ENCODE results near the gene PPP1R15B.

The PPP1R15B gene

GRCh38 chr1:204370176-204370575 is 41.4 kb downstream of the PPP1R15B start:
- in situ Hi-C loops (cut with MboI; ENCODE audit: low sequenced_read_pairs), result loop anchor here (10.0 to 25.0 kb wide), 2 partner anchors 205 to 1333 kb away; partner anchors contain the start of genes PPFIA4 and REN

- in situ Hi-C loops (cut with MboI; ENCODE audit: low sequenced_read_pairs), result loop anchor here (25.0 kb wide), 1 partner anchor 1332 kb away; the partner anchor contains the start of gene PPFIA4
Observed at GRCh38 chr1:204368996-204369726, 42.5 kb downstream of the PPP1R15B start.

- in situ Hi-C loops (cut with MboI; ENCODE audit: low sequenced_read_pairs), result loop anchor here (25.0 kb wide), 1 partner anchor 1331 kb away; the partner anchor contains the start of gene PPFIA4
Observed at GRCh38 chr1:204367956-204368355, 43.7 kb downstream of the PPP1R15B start.

- in situ Hi-C loops (cut with MboI; ENCODE audit: low sequenced_read_pairs), result loop anchor here (25.0 kb wide), 1 partner anchor 1330 kb away; the partner anchor contains the start of gene PPFIA4
Observed at GRCh38 chr1:204367193-204367858, 44.3 kb downstream of the PPP1R15B start.

GRCh38 chr1:204366759-204367158 is 44.9 kb downstream of the PPP1R15B start:
- in situ Hi-C loops (cut with MboI; ENCODE audit: low sequenced_read_pairs), result loop anchor here (25.0 kb wide), 1 partner anchor 1329 kb away; the partner anchor contains the start of gene PPFIA4

- in situ Hi-C loops (cut with MboI; ENCODE audit: low sequenced_read_pairs), result loop anchor here (25.0 kb wide), 1 partner anchor 1326 kb away; the partner anchor contains the start of gene PPFIA4
Observed at GRCh38 chr1:204363335-204364114, 48.1 kb downstream of the PPP1R15B start.

GRCh38 chr1:204362984-204363334 is 48.7 kb downstream of the PPP1R15B start:
- in situ Hi-C loops (cut with MboI; ENCODE audit: low sequenced_read_pairs), result loop anchor here (25.0 kb wide), 1 partner anchor 1326 kb away; the partner anchor contains the start of gene PPFIA4

- in situ Hi-C loops (cut with MboI; ENCODE audit: low sequenced_read_pairs), result loop anchor here (25.0 kb wide), 1 partner anchor 1324 kb away; the partner anchor contains the start of gene PPFIA4
Observed at GRCh38 chr1:204361781-204362180, 49.8 kb downstream of the PPP1R15B start.

- in situ Hi-C loops (cut with MboI; ENCODE audit: low sequenced_read_pairs), result loop anchor here (25.0 kb wide), 1 partner anchor 1324 kb away; the partner anchor contains the start of gene PPFIA4
Observed at GRCh38 chr1:204361341-204361771, 50.3 kb downstream of the PPP1R15B start.

GRCh38 chr1:204360314-204360713 is 51.3 kb downstream of the PPP1R15B start:
- in situ Hi-C loops (cut with MboI; ENCODE audit: low sequenced_read_pairs), result loop anchor here (25.0 kb wide), 1 partner anchor 1323 kb away; the partner anchor contains the start of gene PPFIA4

GRCh38 chr1:204359474-204360255 is 52.0 kb downstream of the PPP1R15B start, which contains the start of gene PLEKHA6:
PLEKHA6 (minus strand) TSS chr1:204359929; CDS start chr1:204273727, 86,202 bp downstream.
- in situ Hi-C loops (cut with MboI; ENCODE audit: low sequenced_read_pairs), result loop anchor here (25.0 kb wide), 1 partner anchor 1322 kb away; the partner anchor contains the start of gene PPFIA4

- in situ Hi-C loops (cut with MboI; ENCODE audit: low sequenced_read_pairs), result loop anchor here (25.0 kb wide), 1 partner anchor 1322 kb away; the partner anchor contains the start of gene PPFIA4
Observed at GRCh38 chr1:204359131-204359473, 52.5 kb downstream of the PPP1R15B start.

- in situ Hi-C loops (cut with MboI; ENCODE audit: low sequenced_read_pairs), result loop anchor here (25.0 kb wide), 1 partner anchor 1321 kb away; the partner anchor contains the start of gene PPFIA4
Observed at GRCh38 chr1:204358605-204359004, 53.0 kb downstream of the PPP1R15B start.

- in situ Hi-C loops (cut with MboI; ENCODE audit: low sequenced_read_pairs), result loop anchor here (25.0 kb wide), 1 partner anchor 1321 kb away; the partner anchor contains the start of gene PPFIA4
Observed at GRCh38 chr1:204357551-204358490, 53.8 kb downstream of the PPP1R15B start.

- in situ Hi-C loops (cut with MboI; ENCODE audit: low sequenced_read_pairs), result loop anchor here (25.0 kb wide), 1 partner anchor 1320 kb away; the partner anchor contains the start of gene PPFIA4
Observed at GRCh38 chr1:204356997-204357396, 54.6 kb downstream of the PPP1R15B start.

GRCh38 chr1:204355913-204356312 is 55.7 kb downstream of the PPP1R15B start:
- in situ Hi-C loops (cut with MboI; ENCODE audit: low sequenced_read_pairs), result loop anchor here (25.0 kb wide), 1 partner anchor 1319 kb away; the partner anchor contains the start of gene PPFIA4

GRCh38 chr1:204354579-204354978 is 57.0 kb downstream of the PPP1R15B start:
- in situ Hi-C loops (cut with MboI; ENCODE audit: low sequenced_read_pairs), result loop anchor here (25.0 kb wide), 1 partner anchor 1317 kb away; the partner anchor contains the start of gene PPFIA4
